K562 (cell line): ENCODE data around the gene OSCP1. TPM values are rescaled to one million over a fixed set of nuclear protein-coding genes. Genes with fewer than 3 reads are reported as not detected.

Experiments used
- CREM ChIP-seq: IDR thresholded peaks from 2 replicates; pipeline ENCODE4 v1.6.1; 2014; ENCODE audit warnings: antibody characterized with exemption, low read depth
- DEAF1 ChIP-seq: fragments of 450-650 bp; formaldehyde crosslinking; IDR thresholded peaks from 2 replicates; pipeline ENCODE4 v1.4.0; 2020; ENCODE audit warnings: mild to moderate bottlenecking, moderate library complexity
- DNMT1 ChIP-seq: fragments of 450-650 bp; IDR thresholded peaks from 2 replicates; pipeline ENCODE4 v1.6.1; 2016; ENCODE audit warnings: antibody characterized with exemption, mild to moderate bottlenecking
- ELF2 ChIP-seq: fragments of 250-450 bp; sonication (Bioruptor Pico); IDR thresholded peaks from 2 replicates; pipeline ENCODE4 v1.5.0; 2021; ENCODE audit warnings: mild to moderate bottlenecking
- ETS2 ChIP-seq: IDR thresholded peaks from 2 replicates; pipeline ENCODE4 v1.6.1; 2016; ENCODE audit warnings: borderline replicate concordance, missing genetic modification characterization, mild to moderate bottlenecking, moderate library complexity, missing compliant biosample characterization; ENCODE audit not compliant: poor library complexity, severe bottlenecking
- HDAC1 ChIP-seq, 2 experiments: fragments of 450-650 bp; IDR thresholded peaks; 2 replicates each; pipeline ENCODE4 v1.6.1; 2016 to 2017; ENCODE audit warnings: inconsistent platforms in 1 of 2, mild to moderate bottlenecking in 1 of 2, moderate library complexity in 1 of 2
- JUND ChIP-seq, 2 experiments: IDR thresholded peaks; 2 replicates in 1 of 2; 3 replicates in 1 of 2; pipeline ENCODE4 v1.6.1; 2011; ENCODE audit warnings: borderline replicate concordance in 2 of 2, low read depth in 2 of 2, low read length in 2 of 2, improper control_type of control experiment in 1 of 2, missing biosample characterization in 1 of 2, missing genetic modification characterization in 1 of 2, missing genetic modification reagents in 1 of 2
- MTA3 ChIP-seq: fragments of 450-650 bp; formaldehyde crosslinking; IDR thresholded peaks from 2 replicates; pipeline ENCODE4 v1.6.1; 2017; ENCODE audit warnings: mild to moderate bottlenecking, borderline replicate concordance
- MYC ChIP-seq, 2 experiments: fragments of 250-450 bp in 1 of 2; sonication (Bioruptor Pico) in 1 of 2; IDR thresholded peaks; 2 replicates each; pipeline versions ENCODE4 v1.5.1 to v1.6.1; 2012 to 2021; ENCODE audit warnings: low read depth in 2 of 2, borderline replicate concordance in 1 of 2, improper control_type of control experiment in 1 of 2, low read length in 1 of 2, mild to moderate bottlenecking in 1 of 2, moderate library complexity in 1 of 2
- NBN ChIP-seq: fragments of 450-650 bp; IDR thresholded peaks from 2 replicates; pipeline ENCODE4 v1.6.1; 2016; ENCODE audit warnings: low read depth, mild to moderate bottlenecking
- OTX1 ChIP-seq: fragments of 450-650 bp; formaldehyde crosslinking; IDR thresholded peaks from 2 replicates; pipeline ENCODE4 v1.4.0; 2022; ENCODE audit warnings: mild to moderate bottlenecking
- SMAD1 ChIP-seq: fragments of 150-350 bp; IDR thresholded peaks from 2 replicates; pipeline ENCODE4 v1.6.1; 2014; ENCODE audit warnings: low read length, low read depth; ENCODE audit not compliant: partially characterized antibody
- STAG1 ChIP-seq: sonication (generic); formaldehyde crosslinking; IDR thresholded peaks from 2 replicates; pipeline ENCODE4 v1.5.0; 2020; ENCODE audit warnings: missing genetic modification reagents, borderline replicate concordance
- STAT5A ChIP-seq: IDR thresholded peaks from 2 replicates; pipeline ENCODE4 v1.6.1; 2012; ENCODE audit warnings: low read length, inconsistent platforms, borderline replicate concordance
- THRB ChIP-seq: fragments of 450-650 bp; formaldehyde crosslinking; conservative IDR thresholded peaks from 2 replicates; pipeline ENCODE4 v1.4.0; 2022; ENCODE audit warnings: mild to moderate bottlenecking, missing genetic modification characterization
- XRCC5 ChIP-seq: fragments of 200-400 bp; formaldehyde crosslinking; IDR thresholded peaks from 2 replicates; pipeline ENCODE4 v1.6.1; 2017; ENCODE audit warnings: low read depth, mild to moderate bottlenecking, low read length
- ZNF143 ChIP-seq: sonication (generic); formaldehyde crosslinking; IDR thresholded peaks from 2 replicates; pipeline ENCODE4 v1.9.0; 2022; ENCODE audit warnings: mild to moderate bottlenecking, missing genetic modification reagents
- ZNF324 ChIP-seq: fragments of 250-450 bp; sonication (Bioruptor Pico); IDR thresholded peaks from 2 replicates; pipeline ENCODE4 v1.4.0; 2020; ENCODE audit warnings: mild to moderate bottlenecking
- ZNF668 ChIP-seq: fragments of 250-450 bp; sonication (Bioruptor Pico); IDR thresholded peaks from 2 replicates; pipeline ENCODE4 v1.8.0; 2022; ENCODE audit warnings: mild to moderate bottlenecking, inconsistent platforms
- polyA plus RNA-seq, 8 experiments: library from polyadenylated mRNA; depleted of rRNA in 4 of 8; stranded (reverse) in 5 of 8; unstranded in 3 of 8; fragments of >200 nt; fragmentation: Nextera tagmentation in 2 of 8; fragmentation: Illumina TruSeq in 1 of 8; extraction: Ambion mirVana in 2 of 8; extraction: Trizol in 1 of 8; gene quantifications; 2 replicates each; pipeline versions ENCODE4 v1.2.1 to v1.2.3, GENCODE V29; 2011 to 2014; ENCODE audit warnings: inconsistent platforms in 1 of 8, missing spikeins in 1 of 8
- total RNA-seq, 7 experiments: library from RNA; depleted of rRNA in 6 of 7; stranded (reverse); fragments of >200 nt in 6 of 7; fragmentation: Illumina TruSeq in 2 of 7; extraction: Trizol in 2 of 7; gene quantifications; 2 replicates each; pipeline versions ENCODE4 v1.2.1 to v1.2.3, GENCODE V29; 2011 to 2021; ENCODE audit warnings: low replicate concordance in 1 of 7
- TF ChIP-seq, protein P1 (sequence below): fragments of 200-800 bp; sonication (Bioruptor generic); IDR thresholded peaks from 2 replicates; pipeline ENCODE4 v1.6.1; 2016; ENCODE audit warnings: missing genetic modification characterization, missing compliant biosample characterization

OSCP1 gene
- total and polyA plus RNA-seq, 9 of the 15 experiments (the other 6 are each of a cell fraction or from before 2014, with no cell fraction given) = 0.15 to 0.40 (median 0.33) TPM; not detected in 5

DNA sequence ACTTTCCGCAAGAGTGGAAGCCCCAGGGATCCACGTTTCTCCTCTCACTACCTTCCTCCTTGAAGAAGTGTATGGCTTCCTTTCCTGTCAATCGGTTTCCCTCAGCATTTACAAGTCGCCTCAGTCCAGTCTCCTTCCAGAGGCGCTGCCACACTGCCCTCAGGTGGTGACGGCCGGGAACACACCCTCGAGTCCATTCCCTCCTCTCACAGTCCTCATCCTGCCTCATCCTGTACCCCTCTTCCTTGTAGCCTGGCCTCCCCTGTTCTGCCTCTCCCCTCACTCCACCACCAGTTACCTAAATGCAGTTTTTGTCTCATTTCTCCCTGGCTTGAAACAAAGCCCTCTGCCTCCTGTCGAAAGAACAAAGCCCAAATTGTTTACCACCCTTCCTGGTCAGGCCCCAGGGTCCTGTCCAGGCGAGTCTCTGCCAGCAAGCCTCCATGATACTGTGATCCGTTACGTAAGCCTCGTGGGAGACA is 29.4 kb downstream of the OSCP1 start (continued):
- TF ChIP-seq, protein P1, sequence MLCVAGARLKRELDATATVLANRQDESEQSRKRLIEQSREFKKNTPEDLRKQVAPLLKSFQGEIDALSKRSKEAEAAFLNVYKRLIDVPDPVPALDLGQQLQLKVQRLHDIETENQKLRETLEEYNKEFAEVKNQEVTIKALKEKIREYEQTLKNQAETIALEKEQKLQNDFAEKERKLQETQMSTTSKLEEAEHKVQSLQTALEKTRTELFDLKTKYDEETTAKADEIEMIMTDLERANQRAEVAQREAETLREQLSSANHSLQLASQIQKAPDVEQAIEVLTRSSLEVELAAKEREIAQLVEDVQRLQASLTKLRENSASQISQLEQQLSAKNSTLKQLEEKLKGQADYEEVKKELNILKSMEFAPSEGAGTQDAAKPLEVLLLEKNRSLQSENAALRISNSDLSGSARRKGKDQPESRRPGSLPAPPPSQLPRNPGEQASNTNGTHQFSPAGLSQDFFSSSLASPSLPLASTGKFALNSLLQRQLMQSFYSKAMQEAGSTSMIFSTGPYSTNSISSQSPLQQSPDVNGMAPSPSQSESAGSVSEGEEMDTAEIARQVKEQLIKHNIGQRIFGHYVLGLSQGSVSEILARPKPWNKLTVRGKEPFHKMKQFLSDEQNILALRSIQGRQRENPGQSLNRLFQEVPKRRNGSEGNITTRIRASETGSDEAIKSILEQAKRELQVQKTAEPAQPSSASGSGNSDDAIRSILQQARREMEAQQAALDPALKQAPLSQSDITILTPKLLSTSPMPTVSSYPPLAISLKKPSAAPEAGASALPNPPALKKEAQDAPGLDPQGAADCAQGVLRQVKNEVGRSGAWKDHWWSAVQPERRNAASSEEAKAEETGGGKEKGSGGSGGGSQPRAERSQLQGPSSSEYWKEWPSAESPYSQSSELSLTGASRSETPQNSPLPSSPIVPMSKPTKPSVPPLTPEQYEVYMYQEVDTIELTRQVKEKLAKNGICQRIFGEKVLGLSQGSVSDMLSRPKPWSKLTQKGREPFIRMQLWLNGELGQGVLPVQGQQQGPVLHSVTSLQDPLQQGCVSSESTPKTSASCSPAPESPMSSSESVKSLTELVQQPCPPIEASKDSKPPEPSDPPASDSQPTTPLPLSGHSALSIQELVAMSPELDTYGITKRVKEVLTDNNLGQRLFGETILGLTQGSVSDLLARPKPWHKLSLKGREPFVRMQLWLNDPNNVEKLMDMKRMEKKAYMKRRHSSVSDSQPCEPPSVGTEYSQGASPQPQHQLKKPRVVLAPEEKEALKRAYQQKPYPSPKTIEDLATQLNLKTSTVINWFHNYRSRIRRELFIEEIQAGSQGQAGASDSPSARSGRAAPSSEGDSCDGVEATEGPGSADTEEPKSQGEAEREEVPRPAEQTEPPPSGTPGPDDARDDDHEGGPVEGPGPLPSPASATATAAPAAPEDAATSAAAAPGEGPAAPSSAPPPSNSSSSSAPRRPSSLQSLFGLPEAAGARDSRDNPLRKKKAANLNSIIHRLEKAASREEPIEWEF = no peak
- TF ChIP-seq NBN (0 out of 2 replicates have a peak, but pooled peaks have one; percentile 49), DEAF1 (CRISPR knock-in tag) (peak; percentile 95), DNMT1 (no peak), MYC (IDR thresholded peaks at IDR 0.05; ENCODE audit: low read depth, low read length) (peak; percentile 39; the same call in 1 of the 2 replicates), MYC (CRISPR knock-in tag; IDR thresholded peaks at IDR 0.05; ENCODE audit: borderline replicate concordance, low read depth) (no peak), OTX1 (CRISPR knock-in tag) (peak; percentile 80; the same call in 1 of the 2 replicates), ETS2 (tag) (no peak), THRB (CRISPR knock-in tag) (peak; percentile 92), JUND (IDR thresholded peaks at IDR 0.05; ENCODE audit: borderline replicate concordance, low read depth, low read length) (peak; percentile 73; the same call in 1 of the 2 replicates), JUND (tag; IDR thresholded peaks at IDR 0.05; ENCODE audit: borderline replicate concordance, low read depth, low read length) (no peak; the same call in 2 of the 3 replicates), STAT5A (no peak), STAG1 (CRISPR knock-in tag) (peak; percentile 87; the same call in 1 of the 2 replicates), ELF2 (CRISPR knock-in tag) (peak; percentile 19; the same call in 1 of the 2 replicates), ZNF324 (CRISPR knock-in tag) (no peak), XRCC5 (peak; percentile 82; the same call in 1 of the 2 replicates), CREM (peak; percentile 64; the same call in 1 of the 2 replicates), SMAD1 (no peak), ZNF143 (no peak), HDAC1 (IDR thresholded peaks at IDR 0.05) (0 out of 4 replicates have a peak, but pooled peaks of 1 of the 2 experiments have one; percentile 38), ZNF668 (CRISPR knock-in tag) (no peak), MTA3 (0 out of 2 replicates have a peak, but pooled peaks have one; percentile 17)
